Fibroblast of upper back skin (primary cell): ENCODE data around the gene SRP54.
"Not testable (repeated sequence)": the region's sequence is repeated elsewhere in the genome, so short reads cannot be mapped to it uniquely, and the experiment has no call there.

Source experiments
- DNase-seq: peaks from one replicate; pipeline ENCODE4 v3.0.0-alpha.2; 2013

The SRP54 gene

GRCh38 chr14:34985740-34986139 is 2.9 kb downstream of the SRP54 start:
- no peak for DNase-seq

DNA sequence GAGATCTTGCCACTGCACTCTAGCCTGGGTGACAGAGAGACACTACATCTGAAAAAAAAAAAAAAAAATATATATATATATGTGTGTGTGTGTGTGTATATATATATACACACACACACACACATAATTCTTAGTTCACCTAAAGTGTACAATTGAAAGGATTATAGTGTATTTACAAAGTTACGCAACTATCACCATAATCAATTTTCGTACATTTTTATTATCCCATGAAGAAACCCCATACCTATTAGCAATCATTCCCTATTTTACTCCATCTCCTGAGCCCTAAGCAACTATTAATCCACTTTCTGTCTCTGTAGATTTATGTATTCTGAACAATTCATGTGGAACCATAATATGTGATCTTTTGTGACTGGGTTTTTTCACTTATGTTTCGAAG is 4.4 kb downstream of the SRP54 start:
- DNase-seq, result no peak

GRCh38 chr14:34989762-34990161 is 7.0 kb downstream of the SRP54 start:
- no peak for DNase-seq

- DNase-seq, result no peak
Measured at GRCh38 chr14:34993426-34993825, 10.6 kb downstream of the SRP54 start.

- no peak for DNase-seq
Measured at GRCh38 chr14:34994668-34995067, 11.9 kb downstream of the SRP54 start.

- DNase-seq, result no peak
Measured at GRCh38 chr14:34997762-34998161, 15.0 kb downstream of the SRP54 start.

GRCh38 chr14:34999500-34999899 is 16.7 kb downstream of the SRP54 start:
- DNase-seq, result no peak

GRCh38 chr14:35001621-35002020 is 18.8 kb downstream of the SRP54 start:
- no peak for DNase-seq

DNA sequence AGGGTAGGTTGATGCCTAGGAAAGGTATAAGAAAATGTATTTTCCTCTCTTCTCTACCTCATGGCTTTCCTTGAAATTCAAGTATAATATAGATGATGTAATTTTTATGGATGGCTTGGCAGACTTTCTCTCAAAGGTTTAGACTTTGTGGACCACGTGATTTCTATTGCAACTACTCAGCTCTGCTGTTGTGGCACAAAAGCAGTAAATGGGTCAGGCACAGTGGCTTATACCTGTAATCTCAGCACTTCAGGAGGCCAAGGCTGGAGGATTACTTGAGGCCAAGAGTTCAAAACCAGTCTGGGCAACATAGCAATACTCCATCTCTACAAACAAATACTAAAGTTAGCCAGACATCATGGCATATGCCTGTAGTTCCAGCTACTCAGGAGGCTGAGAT is 22.0 kb downstream of the SRP54 start:
- no peak for DNase-seq

DNA sequence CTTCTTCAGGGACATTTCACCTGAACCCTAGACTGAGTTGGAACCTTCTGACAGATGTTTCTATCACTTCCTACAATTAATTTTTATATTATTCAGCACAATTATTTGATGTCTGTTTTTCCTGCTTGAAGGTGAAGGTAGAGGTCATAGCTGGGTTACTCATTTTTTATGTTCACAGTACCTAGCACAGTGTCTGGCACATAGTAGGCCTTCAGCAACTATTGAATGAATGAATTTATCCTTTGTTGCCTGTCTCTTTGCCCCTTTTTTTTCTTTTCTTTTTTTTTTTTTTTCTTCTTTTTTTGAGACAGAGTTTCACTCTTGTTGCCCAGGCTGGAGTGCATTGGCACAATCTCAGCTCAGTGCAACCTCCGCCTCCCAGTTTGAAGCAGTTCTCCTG is 33.8 kb downstream of the SRP54 start:
- DNase-seq, result no peak

- no peak for DNase-seq
Measured at GRCh38 chr14:35020713-35021112, 37.9 kb downstream of the SRP54 start.

GRCh38 chr14:35028435-35028834 is 45.6 kb downstream of the SRP54 start:
- DNase-seq, result no peak

DNA sequence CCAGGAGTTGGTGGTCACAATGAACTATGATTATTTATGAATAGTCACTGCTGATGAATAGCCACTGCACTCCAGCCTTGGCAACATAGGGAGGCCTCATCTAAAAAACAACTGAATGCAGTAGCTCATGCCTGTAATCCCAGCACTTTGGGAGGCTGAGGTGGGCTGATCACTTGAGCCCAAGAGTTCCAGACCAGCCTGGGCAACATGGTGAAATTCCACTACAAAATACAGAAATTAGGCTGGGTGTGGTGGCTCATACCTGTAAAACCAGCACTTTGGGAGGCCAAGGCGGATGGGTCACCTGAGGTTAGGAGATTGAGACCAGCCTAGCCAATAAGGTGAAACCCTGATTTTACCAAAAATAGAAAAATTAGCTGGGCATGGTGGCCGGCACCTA is 49.8 kb downstream of the SRP54 start:
- no peak for DNase-seq

DNA sequence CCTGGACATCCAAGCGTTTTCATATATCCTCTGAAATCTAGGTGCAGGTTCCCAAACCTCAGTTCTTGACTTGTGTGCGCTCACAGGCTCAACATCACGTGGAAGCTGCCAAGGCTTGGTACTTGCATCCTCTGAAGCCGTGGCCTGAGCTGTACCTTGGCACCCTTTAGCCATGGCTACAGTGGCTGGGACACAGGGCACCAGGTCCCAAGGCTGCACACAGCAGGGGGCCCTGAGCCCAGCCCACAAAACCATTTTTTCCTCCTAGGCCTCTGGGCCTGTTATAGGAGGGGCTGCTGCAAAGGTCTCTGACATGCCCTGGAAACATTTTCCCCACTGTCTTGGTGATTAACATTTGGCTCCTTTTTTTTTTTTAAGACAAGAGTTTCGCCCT is 51.6 kb downstream of the SRP54 start:
- DNase-seq, result no peak

DNA sequence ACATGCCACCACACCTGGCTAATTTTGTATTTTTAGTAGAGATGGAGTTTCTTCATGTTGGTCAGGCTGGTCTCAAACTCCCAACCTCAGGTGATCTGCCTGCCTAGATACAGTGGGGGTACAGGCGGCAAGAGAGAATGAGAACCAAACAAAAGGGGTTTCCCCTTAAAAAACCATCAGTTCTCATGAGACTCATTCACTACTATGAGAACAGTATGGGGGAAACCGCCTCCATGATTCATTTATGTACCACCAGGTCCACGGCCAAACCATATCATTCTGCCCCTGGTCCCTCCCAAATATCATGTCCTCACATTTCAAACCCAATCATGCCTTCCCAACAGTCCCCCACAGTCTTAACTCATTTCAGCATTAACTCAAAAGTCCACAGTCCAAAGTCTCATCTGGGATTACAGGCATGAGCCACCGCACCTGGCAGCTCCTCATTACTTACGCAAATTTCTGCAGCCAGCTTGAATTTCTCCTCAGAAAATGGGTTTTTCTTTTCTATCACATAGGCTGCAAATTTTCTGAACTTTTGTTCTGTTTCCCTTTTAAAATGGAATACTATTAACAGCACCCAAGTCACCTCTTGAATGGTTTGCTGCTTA is 52.3 kb downstream of the SRP54 start:
- not testable (repeated sequence) for DNase-seq

- DNase-seq, result not testable (repeated sequence)
Measured at GRCh38 chr14:35038312-35038711, 55.5 kb downstream of the SRP54 start.

- no peak for DNase-seq
Measured at GRCh38 chr14:35042632-35043031, 59.8 kb downstream of the SRP54 start.

DNA sequence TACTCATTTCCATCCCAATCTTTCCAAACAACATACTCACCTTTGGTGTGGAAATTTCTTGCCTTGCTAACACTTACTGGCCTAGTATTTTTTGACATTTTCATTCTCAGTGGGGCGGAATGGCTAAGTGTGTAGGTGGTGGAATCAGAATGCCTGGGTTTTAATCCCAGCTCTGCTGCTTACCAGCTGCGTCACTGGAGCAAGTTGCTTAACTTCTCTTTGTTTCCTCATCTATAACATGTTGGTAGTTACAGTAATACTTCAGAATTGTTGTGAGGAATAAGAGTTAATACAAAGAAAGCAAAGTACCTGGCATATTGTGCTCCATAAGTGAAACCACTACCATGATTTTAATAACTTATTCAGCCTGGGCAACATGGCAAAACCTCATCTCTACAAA is 60.3 kb downstream of the SRP54 start:
- DNase-seq, result no peak

GRCh38 chr14:35044939-35045797 is 62.4 kb downstream of the SRP54 start:
- peak; percentile 21 for DNase-seq

DNA sequence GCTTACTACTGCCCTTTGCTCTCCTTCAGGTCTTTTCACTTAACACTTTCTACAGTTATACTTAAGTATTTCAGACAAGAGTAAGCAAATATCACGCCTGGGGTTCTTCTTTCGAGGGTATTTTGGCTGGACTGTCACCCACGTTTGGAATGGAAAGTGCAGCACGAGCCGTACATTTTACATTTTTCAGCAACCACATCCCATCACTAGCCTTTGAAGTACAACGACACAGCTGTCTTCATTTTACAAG is 62.9 kb downstream of the SRP54 start:
- no peak for DNase-seq

GRCh38 chr14:35046048-35046750 is 63.4 kb downstream of the SRP54 start, which contains the start of gene FAM177A1:
FAM177A1 (plus strand) TSS chr14:35046272; CDS start chr14:35046464, 192 bp downstream.
- DNase-seq, result peak; percentile 96

DNA sequence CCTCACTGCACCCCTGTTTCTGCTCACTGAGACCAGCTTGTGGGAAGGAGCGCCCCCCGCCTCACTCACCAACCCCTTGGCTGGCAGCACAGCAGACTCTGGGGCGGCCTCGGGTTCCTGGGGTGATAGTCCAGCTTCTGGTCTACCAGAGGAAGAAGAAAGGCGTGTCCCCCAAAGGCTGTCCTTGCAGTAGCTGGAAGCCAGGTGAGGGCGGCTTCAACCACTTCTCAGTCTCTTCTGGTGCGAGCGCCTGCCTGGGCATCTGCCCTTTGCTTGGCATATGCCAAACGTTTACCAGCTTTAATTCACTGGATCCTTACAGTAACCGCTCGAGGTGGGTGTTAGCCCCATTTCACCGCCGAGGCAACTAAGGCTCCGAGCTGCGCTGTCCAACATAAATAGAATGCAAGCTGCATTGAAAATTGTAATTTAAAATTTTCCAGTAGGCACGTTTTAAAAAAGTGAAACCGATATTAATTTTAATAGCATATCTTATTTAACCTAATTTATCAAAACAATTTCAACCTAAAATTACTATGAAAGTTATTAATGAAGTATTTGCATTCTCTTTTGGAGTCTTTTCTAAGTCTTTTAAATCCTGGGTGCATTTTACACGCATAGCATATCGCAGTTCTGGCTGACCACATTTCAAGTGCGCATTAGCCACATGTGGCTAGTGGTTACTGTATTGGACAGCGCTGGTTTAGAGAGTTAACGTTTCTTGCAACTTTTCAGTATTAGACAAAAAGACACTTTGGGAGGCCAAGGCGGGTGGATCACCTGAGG is 64.2 kb downstream of the SRP54 start:
- DNase-seq, result peak; percentile 3

- no peak for DNase-seq
Measured at GRCh38 chr14:35047976-35048513, 65.3 kb downstream of the SRP54 start.
